SU-DHL-6 (cell line): ENCODE data around the gene MEX3D.

Experiments
- H2AFZ ChIP-seq: fragments of 200-600 bp; sonication (generic); 2 replicates; pipeline ENCODE4 v1.6.1; 2014; ENCODE audit warnings: low read depth, mild to moderate bottlenecking, moderate library complexity, mixed read lengths, antibody characterized with exemption, low read length; ENCODE audit not compliant: severe bottlenecking
- H3F3A ChIP-seq: fragments of 200-600 bp; shearing (Covaris generic); 2 replicates; pipeline ENCODE4 v1.6.0; 2016; ENCODE audit warnings: antibody characterized with exemption, mild to moderate bottlenecking; ENCODE audit not compliant: insufficient read depth
- H3K27ac ChIP-seq: fragments of 200-600 bp; sonication (generic); 2 replicates; pipeline ENCODE4 v1.5.1; 2016; ENCODE audit warnings: low read depth, mild to moderate bottlenecking, low read length, moderate library complexity, mixed read lengths
- H3K27me3 ChIP-seq: fragments of 200-600 bp; sonication (generic), shearing (Covaris generic); 2 replicates; pipeline ENCODE4 v1.6.0; 2014; ENCODE audit warnings: mild to moderate bottlenecking, low read length
- H3K36me3 ChIP-seq: fragments of 200-600 bp; sonication (generic); 2 replicates; pipeline ENCODE4 v1.6.1; 2014; ENCODE audit warnings: mild to moderate bottlenecking, low read length, mixed read lengths
- H3K4me2 ChIP-seq: fragments of 300-600, 200-600 bp; shearing (Covaris generic), sonication (generic); 2 replicates; pipeline ENCODE4 v1.6.0; 2014; ENCODE audit warnings: low read length, low read depth, mild to moderate bottlenecking; ENCODE audit not compliant: poor library complexity, severe bottlenecking
- H3K4me3 ChIP-seq: fragments of 200-600 bp; sonication (generic); 2 replicates; pipeline ENCODE4 v1.5.1; 2014; ENCODE audit warnings: antibody characterized with exemption, low read length, mild to moderate bottlenecking, mixed read lengths; ENCODE audit not compliant: insufficient read depth, poor library complexity, severe bottlenecking
- H3K79me2 ChIP-seq: fragments of 200-600 bp; sonication (generic); 2 replicates; pipeline ENCODE4 v1.6.1; 2014; ENCODE audit warnings: mild to moderate bottlenecking, low read length, moderate library complexity; ENCODE audit not compliant: insufficient read depth
- H3K9ac ChIP-seq: fragments of 200-600 bp; sonication (generic); 2 replicates; pipeline ENCODE4 v1.7.0; 2014; ENCODE audit warnings: mild to moderate bottlenecking, low read length
- H3K9me2 ChIP-seq: fragments of 200-600 bp; sonication (generic); replicated peaks from 2 replicates; pipeline ENCODE4 v1.6.1; 2014; ENCODE audit warnings: low read length; ENCODE audit not compliant: insufficient read depth
- H3K9me3 ChIP-seq: fragments of 200-600 bp; sonication (generic); 2 replicates; pipeline ENCODE4 v1.6.1; 2014; ENCODE audit warnings: low read length, mixed read lengths; ENCODE audit not compliant: insufficient read depth
- H4K20me1 ChIP-seq: fragments of 200-600 bp; sonication (generic); 2 replicates; pipeline ENCODE4 v1.6.1; 2014; ENCODE audit warnings: low read depth, mild to moderate bottlenecking, antibody characterized with exemption, low read length, moderate library complexity, mixed read lengths
- EZH2phosphoT487 ChIP-seq: fragments of 200-600 bp; sonication (generic), shearing (Covaris generic); conservative IDR thresholded peaks from 2 replicates; pipeline ENCODE4 v1.6.1; 2018; ENCODE audit warnings: mild to moderate bottlenecking, antibody characterized with exemption, low read length, moderate library complexity, mixed read lengths
- TF ChIP-seq, protein P1 (sequence below): fragments of 200-600 bp; sonication (generic); IDR thresholded peaks from one replicate; pipeline ENCODE4 v1.5.1; 2017; ENCODE audit warnings: antibody characterized with exemption, mild to moderate bottlenecking, low read length, moderate library complexity; ENCODE audit not compliant: insufficient read depth, poor library complexity, severe bottlenecking

MEX3D gene

GRCh38 chr19:1561236-1561842, 6.8 kb downstream of the MEX3D start:
- no peak overlapping the region for H3K27ac ChIP-seq
- H3F3A ChIP-seq: no peaks in the 10 kb centered on the region
- H3K27me3 ChIP-seq: no peaks in the 10 kb centered on the region
- no peaks in the 10 kb centered on the region for H3K36me3 ChIP-seq
- no peaks in the 10 kb centered on the region for H4K20me1 ChIP-seq
- H3K4me2 ChIP-seq: no peak overlapping the region
- no peaks in the 10 kb centered on the region for H3K79me2 ChIP-seq
- no peak overlapping the region for H3K9ac ChIP-seq
- no peaks in the 10 kb centered on the region for H3K9me2 ChIP-seq
- H2AFZ ChIP-seq: no peak overlapping the region
- TF ChIP-seq, protein P1, sequence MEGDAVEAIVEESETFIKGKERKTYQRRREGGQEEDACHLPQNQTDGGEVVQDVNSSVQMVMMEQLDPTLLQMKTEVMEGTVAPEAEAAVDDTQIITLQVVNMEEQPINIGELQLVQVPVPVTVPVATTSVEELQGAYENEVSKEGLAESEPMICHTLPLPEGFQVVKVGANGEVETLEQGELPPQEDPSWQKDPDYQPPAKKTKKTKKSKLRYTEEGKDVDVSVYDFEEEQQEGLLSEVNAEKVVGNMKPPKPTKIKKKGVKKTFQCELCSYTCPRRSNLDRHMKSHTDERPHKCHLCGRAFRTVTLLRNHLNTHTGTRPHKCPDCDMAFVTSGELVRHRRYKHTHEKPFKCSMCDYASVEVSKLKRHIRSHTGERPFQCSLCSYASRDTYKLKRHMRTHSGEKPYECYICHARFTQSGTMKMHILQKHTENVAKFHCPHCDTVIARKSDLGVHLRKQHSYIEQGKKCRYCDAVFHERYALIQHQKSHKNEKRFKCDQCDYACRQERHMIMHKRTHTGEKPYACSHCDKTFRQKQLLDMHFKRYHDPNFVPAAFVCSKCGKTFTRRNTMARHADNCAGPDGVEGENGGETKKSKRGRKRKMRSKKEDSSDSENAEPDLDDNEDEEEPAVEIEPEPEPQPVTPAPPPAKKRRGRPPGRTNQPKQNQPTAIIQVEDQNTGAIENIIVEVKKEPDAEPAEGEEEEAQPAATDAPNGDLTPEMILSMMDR: no peak
- TF ChIP-seq EZH2phosphoT487: no peak
- no peaks in the 10 kb centered on the region for H3K9me3 ChIP-seq
- no peak overlapping the region for H3K4me3 ChIP-seq

DNA sequence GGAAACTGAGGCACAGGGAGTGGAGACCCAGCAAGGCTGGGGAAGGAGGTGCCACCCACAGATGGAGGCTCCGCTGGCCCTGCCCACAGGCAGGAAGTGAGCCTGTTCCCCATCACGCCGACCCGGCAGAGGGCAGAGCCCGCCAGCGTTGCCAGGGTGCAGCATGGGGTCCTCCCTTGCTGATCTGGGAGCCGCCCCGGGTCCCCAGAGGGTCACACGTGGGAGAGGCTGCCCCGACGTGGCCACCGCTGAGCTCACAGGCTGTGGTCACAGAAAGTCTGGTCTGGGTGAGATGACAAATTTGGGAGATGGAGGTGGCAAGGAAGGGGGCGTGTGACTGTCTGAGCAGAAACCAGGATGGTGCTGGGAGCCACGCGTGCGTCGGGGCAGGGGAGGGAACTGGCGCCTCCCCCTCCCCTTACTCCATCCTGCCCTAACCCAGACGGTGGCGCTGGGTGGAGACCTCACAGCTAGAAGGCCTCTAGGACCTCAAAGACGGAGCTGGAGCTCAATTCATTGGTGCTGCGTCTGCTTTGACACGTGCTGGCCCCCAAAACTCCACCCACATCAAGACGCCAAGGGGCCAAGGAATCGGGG, 7.7 kb downstream of the MEX3D start:
- Histone ChIP-seq H3K36me3 (no peaks in the 10 kb centered on the region), H3K9me3 (no peaks in the 10 kb centered on the region), H2AFZ (no peak overlapping the region), H3K27me3 (no peaks in the 10 kb centered on the region), H3K79me2 (no peaks in the 10 kb centered on the region), H4K20me1 (no peaks in the 10 kb centered on the region), H3K4me3 (no peak overlapping the region), H3K4me2 (no peak overlapping the region), H3K9me2 (no peaks in the 10 kb centered on the region), H3F3A (no peaks in the 10 kb centered on the region), H3K9ac (no peak overlapping the region), H3K27ac (no peak overlapping the region)
- TF ChIP-seq EZH2phosphoT487: no peak
- TF ChIP-seq, protein P1: no peak

DNA sequence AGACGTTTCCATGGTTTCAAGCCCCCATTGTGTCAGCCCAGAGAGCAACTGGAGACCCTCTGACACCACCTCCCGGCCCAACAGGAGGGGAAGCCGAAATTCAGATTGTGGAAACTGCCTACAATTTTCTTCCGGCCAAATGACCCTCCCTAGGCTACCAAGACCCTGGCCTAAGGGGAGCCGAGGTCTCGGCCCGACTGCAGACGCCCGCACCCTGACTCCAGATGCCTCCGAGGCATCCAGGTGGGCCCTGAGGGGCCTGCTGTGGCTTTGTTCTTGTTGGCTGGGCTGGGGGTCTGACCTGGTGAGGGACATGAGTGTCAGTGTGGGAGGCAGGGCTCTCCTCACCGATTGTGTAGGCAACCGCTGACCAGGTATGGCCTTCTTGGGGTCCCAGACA, 9.6 kb downstream of the MEX3D start:
- TF ChIP-seq, protein P1: no peak
- TF ChIP-seq EZH2phosphoT487: no peak
- Histone ChIP-seq H3K4me3 (no peak overlapping the region), H3K9me2 (no peaks in the 10 kb centered on the region), H3K36me3 (no peaks in the 10 kb centered on the region), H2AFZ (no peak overlapping the region), H3K4me2 (no peak overlapping the region), H4K20me1 (no peaks in the 10 kb centered on the region), H3F3A (no peaks in the 10 kb centered on the region), H3K27ac (no peak overlapping the region), H3K9me3 (no peaks in the 10 kb centered on the region), H3K27me3 (no peaks in the 10 kb centered on the region), H3K79me2 (no peaks in the 10 kb centered on the region), H3K9ac (no peak overlapping the region)
